Activated CD4-positive, alpha-beta T cell treated with anti-CD3 and anti-CD28 coated beads, Interleukin-10, Interleukin-2, amounts not matched to agents 100 ng/mL and 50 ng/mL, durations not matched to agents 16 hours and 8 hours (primary cell): ENCODE results near the gene TMF1.
A peak's percentile ranks its signal among the peaks of the same experiment; 100 is the strongest.

Experiments used
- DNase-seq: peaks from one replicate; pipeline ENCODE4 v3.0.0-alpha.2; 2020

The TMF1 gene

GRCh38 chr3:69012800-69013252 is 39.3 kb downstream of the TMF1 start:
- DNase-seq, result peak; percentile 41

GRCh38 chr3:69012100-69012799 is 39.9 kb downstream of the TMF1 start:
- no peak for DNase-seq

GRCh38 chr3:69011096-69011730 is 40.9 kb downstream of the TMF1 start:
- no peak for DNase-seq

DNA sequence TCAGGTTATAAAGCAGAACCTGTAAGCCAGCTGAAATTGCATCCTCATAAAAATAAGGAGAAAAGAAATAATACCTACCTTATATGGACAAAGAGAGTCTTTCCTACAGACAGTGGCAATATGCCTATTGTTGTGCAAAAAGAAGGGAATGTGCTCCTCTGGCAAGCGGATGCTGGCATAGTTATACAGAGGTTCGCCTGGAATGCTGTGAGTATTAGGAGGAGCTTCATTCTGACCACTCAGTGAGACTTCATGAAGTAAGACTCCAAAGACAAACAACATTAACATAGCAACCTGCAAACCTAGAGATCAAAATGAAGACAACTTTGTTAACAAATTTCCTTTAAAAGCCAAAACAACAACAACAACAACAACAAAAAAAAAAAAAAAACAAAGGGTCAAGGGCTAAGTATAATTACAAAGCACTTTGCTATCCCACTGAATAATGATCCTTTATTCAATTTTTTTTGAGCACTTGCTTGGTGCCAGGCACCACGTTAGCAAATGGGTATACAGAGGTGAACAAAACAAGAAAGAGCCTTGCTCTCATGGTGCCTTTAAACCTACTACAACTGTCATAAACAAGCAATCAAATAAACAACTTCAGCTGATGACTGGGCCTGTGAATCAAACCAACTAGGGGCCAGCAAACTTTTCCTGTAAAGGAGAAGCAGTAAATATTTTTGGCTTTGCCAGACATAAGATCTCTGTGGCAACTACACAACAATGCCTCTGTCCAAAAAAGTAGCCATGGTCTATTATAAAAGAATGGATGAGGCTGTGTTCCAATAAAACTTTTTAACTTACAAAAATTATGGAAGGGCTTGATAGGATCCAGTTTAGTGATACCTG is 42.3 kb downstream of the TMF1 start:
- DNase-seq, result no peak

GRCh38 chr3:69008980-69009379 is 43.2 kb downstream of the TMF1 start:
- no peak for DNase-seq

DNA sequence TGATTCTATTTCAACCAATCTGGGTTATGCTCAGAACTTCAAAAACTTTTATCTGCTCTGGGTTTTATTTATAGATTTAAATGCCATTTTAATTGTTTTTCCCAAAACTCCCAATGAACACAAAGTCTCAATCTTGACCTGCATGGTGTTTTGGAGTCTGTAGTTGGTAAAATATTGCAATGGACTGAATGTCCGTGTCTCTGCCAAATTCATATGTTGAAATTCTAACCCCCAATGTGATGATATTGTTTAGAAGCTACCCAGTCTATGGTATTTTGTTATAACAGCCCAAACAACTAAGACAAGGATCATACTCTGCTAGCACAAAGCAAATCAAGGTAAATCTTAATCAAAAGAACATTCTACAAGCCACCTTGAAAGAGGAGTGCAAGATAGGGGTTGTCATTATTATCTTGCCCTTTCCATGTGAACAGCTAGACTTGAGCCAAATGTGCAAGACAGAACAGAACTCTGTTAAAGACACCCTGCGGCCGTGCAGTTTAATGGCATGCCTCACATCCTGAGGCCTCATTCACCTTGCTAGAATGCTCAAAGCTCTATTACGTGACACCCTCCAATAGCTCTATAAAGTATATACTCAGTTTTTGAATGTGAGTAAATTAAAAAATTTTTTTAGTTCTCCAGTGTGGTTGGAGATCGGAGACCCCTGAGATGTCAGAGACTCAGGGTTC is 46.2 kb downstream of the TMF1 start:
- no peak for DNase-seq

DNA sequence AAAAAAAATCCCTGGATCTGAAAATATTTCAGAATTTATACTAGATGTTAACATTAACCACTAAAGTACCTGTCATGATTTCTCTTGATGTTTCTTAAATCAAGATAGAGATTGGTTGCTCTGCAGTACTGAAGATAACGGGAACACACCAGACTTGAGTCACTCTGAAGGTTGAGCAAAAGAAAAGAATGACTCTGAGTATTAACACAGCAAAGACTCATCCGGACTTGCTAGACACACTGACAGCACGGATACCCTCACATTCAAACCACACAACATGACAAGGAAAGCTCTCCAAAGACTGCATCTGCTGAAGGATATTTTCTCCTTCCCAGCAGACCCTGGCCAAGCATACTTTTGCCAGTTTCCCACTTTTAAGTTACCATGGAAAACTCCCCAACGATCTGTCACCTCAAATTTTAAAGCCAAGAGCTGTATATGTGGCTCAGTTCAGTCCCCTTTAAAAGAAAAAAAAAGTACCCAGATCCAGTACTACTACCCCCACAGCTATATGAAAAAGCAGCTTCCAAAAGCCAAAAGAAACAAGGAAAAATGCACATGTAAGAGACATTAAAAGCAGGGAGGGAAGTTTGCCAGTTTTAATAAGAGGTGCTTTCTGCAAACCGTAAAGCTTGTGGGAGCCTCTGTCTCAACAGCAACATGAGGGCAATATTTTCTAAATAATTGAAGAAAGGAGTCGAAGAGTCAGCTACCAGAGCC is 46.9 kb downstream of the TMF1 start:
- no peak for DNase-seq

- no peak for DNase-seq
These were observed 48.0 kb downstream of the TMF1 start for GRCh38 chr3:69004138-69004537.

GRCh38 chr3:68999605-69000004 is 52.5 kb downstream of the TMF1 start:
- DNase-seq, result no peak

GRCh38 chr3:68999158-68999557 is 53.0 kb downstream of the TMF1 start:
- no peak for DNase-seq

DNA sequence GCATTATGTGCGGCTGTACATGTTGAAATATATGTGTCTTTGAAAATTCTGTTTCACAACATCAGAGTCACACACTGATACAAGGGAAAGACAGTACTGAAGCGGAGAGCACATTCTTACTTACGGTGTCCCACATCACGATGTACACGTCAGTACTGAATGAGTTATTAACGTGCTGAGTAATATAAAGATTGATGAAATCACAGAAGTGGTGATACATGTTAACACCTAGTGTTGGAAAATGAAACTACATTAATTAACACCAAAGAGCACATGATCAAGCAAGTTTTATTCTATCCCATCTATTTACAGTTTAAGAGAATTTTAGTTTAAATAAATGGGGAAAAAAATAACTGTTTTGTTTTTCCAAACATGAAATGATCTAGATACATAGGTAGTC is 54.2 kb downstream of the TMF1 start:
- peak; percentile 77 for DNase-seq

DNA sequence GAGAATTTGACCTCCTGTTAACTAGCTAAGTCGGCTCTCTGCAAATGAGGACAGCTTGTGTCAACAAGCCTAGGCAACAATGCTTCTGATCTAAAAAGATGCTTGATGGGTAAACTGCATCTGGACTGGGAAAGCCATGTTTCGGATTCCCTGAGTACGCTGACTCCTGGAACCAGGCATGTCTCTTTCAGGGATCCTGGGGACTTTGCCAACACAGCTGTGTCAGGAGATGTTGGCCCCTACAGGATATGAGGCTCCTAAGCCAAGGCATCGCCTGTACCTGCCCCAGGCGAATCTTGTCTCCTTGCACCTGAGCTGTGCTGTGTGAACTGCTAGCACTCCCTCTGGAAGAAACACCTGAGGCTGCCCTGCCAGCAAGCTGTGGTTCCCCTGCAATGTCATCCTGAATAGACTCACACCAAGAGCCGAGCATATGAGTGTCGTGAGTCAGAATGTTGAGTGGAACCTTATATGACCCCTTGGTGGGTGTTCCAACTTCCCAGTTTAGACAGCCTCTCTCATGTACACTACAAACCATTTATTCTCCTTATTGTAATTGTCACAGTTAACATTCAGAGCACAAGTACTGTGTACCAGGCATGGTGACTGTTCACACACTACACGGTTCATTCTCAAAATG is 55.7 kb downstream of the TMF1 start:
- peak; percentile 32 for DNase-seq

DNA sequence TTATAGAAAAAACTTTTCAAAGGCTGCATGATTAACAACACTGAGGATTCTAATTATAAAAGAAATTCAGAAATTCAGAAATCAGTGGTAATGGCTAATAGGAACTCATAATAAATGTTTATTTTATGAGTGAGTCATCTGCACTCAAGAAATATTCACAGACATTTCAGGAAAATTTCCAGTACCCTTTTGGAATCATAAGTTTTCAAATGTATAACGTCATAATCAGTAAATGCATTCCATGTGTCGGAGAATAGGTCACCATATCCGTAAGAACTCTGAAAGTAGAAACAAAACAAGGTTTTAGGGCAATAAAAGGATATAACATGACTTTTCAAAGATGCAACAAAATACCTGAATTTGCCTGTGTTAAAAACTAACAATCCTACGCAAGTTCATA is 63.4 kb downstream of the TMF1 start:
- no peak for DNase-seq

GRCh38 chr3:68987322-68987721 is 64.8 kb downstream of the TMF1 start:
- DNase-seq, result peak; percentile 6

GRCh38 chr3:68986496-68987208 is 65.5 kb downstream of the TMF1 start:
- peak; percentile 46 for DNase-seq

DNA sequence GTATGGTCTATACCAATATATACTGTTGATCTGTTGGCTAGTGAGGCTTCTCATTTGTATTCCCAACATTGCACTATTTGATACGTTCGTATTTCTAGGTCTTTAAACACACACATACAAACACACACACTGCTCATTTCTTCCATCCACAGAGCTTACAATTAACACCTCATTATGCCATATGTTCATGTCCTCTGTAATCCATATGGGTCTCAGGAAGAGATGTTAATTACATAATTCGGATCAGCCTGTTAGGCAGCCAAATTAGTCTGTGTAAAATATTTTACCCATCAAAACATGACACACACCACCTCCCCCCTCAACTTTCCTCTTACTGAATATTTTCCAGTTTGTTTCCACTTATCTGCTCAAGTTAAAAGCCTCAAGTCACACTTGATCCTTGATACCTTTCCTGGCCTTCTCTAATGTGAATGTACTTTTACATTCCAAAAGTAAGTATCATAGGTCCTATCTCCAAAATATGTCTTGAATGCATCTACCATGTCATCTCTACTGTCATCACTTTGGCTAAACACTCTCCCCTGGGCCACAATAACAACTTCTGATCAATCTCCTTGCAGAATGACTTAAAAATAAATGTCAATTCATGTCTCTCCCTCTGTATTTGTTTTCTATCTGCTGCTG is 66.9 kb downstream of the TMF1 start:
- DNase-seq, result no peak

- DNase-seq, result no peak
These were observed 68.1 kb downstream of the TMF1 start for GRCh38 chr3:68984011-68984530.

GRCh38 chr3:68977486-68978167 is 74.5 kb downstream of the TMF1 start:
- DNase-seq, result no peak

GRCh38 chr3:68974711-68975110 is 77.4 kb downstream of the TMF1 start:
- DNase-seq, result no peak

GRCh38 chr3:68973639-68974038 is 78.5 kb downstream of the TMF1 start:
- DNase-seq, result no peak
